HEK293 (cell line): ENCODE results near the gene TAF12.

ENCODE experiments used
- GFI1B ChIP-seq: fragments of 450-650 bp; formaldehyde crosslinking; IDR thresholded peaks from 2 replicates; pipeline ENCODE4 v1.5.1; 2016; ENCODE audit warnings: missing biosample characterization, missing genetic modification characterization
- GLI2 ChIP-seq: fragments of 450-650 bp; formaldehyde crosslinking; IDR thresholded peaks from 2 replicates; pipeline ENCODE4; 2017; ENCODE audit warnings: missing biosample characterization, missing genetic modification characterization, low read depth, borderline replicate concordance
- GLIS1 ChIP-seq: fragments of 450-650 bp; formaldehyde crosslinking; IDR thresholded peaks from 2 replicates; pipeline ENCODE4 v1.5.1; 2016; ENCODE audit warnings: missing biosample characterization, missing genetic modification characterization
- HOXC10 ChIP-seq: sonication (generic); formaldehyde crosslinking; IDR thresholded peaks from 2 replicates; pipeline ENCODE4 v1.8.1; 2023; ENCODE audit warnings: mild to moderate bottlenecking, missing genetic modification reagents
- INSM2 ChIP-seq: fragments of 450-650 bp; formaldehyde crosslinking; IDR thresholded peaks from 2 replicates; pipeline ENCODE4 v1.5.1; 2016; ENCODE audit warnings: missing biosample characterization, missing genetic modification characterization
- KLF1 ChIP-seq: fragments of 450-650 bp; formaldehyde crosslinking; IDR thresholded peaks from 2 replicates; pipeline ENCODE4 v1.5.1; 2016; ENCODE audit warnings: missing biosample characterization, missing genetic modification characterization
- KLF8 ChIP-seq: fragments of 450-650 bp; formaldehyde crosslinking; IDR thresholded peaks from 2 replicates; pipeline ENCODE4 v1.5.1; 2016; ENCODE audit warnings: missing biosample characterization, missing genetic modification characterization
- SCRT2 ChIP-seq: fragments of 450-650 bp; formaldehyde crosslinking; IDR thresholded peaks from 2 replicates; pipeline ENCODE4 v1.5.1; 2016; ENCODE audit warnings: missing biosample characterization, missing genetic modification characterization
- SETDB1 ChIP-seq: IDR thresholded peaks from one replicate; pipeline ENCODE4 v1.6.1; 2017; ENCODE audit warnings: mild to moderate bottlenecking, low read length, moderate library complexity, mixed read lengths; ENCODE audit not compliant: insufficient read length
- WT1 ChIP-seq: fragments of 450-650 bp; formaldehyde crosslinking; IDR thresholded peaks from 2 replicates; pipeline ENCODE4 v1.5.1; 2016; ENCODE audit warnings: missing biosample characterization, missing genetic modification characterization
- ZBTB11 ChIP-seq: fragments of 450-650 bp; formaldehyde crosslinking; conservative IDR thresholded peaks from 2 replicates; pipeline ENCODE4 v1.5.1; 2016; ENCODE audit warnings: low read depth, missing biosample characterization, missing genetic modification characterization
- ZBTB7A ChIP-seq: fragments of 450-650 bp; formaldehyde crosslinking; IDR thresholded peaks from 2 replicates; pipeline ENCODE4 v1.5.1; 2016; ENCODE audit warnings: low read depth, missing biosample characterization, missing genetic modification characterization
- ZBTB8A ChIP-seq: fragments of 450-650 bp; formaldehyde crosslinking; IDR thresholded peaks from 2 replicates; pipeline ENCODE4 v1.5.1; 2016; ENCODE audit warnings: missing biosample characterization, missing genetic modification characterization
- ZNF121 ChIP-seq: fragments of 450-650 bp; formaldehyde crosslinking; IDR thresholded peaks from 2 replicates; pipeline ENCODE4 v1.5.1; 2016; ENCODE audit warnings: missing biosample characterization, missing genetic modification characterization
- ZNF169 ChIP-seq: fragments of 450-650 bp; formaldehyde crosslinking; IDR thresholded peaks from 2 replicates; pipeline ENCODE4 v1.5.1; 2016; ENCODE audit warnings: missing biosample characterization, missing genetic modification characterization
- ZNF174 ChIP-seq: fragments of 450-650 bp; formaldehyde crosslinking; IDR thresholded peaks from 2 replicates; pipeline ENCODE4 v1.5.0; 2017; ENCODE audit warnings: missing biosample characterization, mild to moderate bottlenecking, missing genetic modification characterization
- ZNF214 ChIP-seq: fragments of 450-650 bp; formaldehyde crosslinking; IDR thresholded peaks from 2 replicates; pipeline ENCODE4 v1.5.1; 2017; ENCODE audit warnings: missing biosample characterization, mild to moderate bottlenecking, missing genetic modification characterization, borderline replicate concordance
- ZNF311 ChIP-seq: fragments of 450-650 bp; formaldehyde crosslinking; IDR thresholded peaks from 2 replicates; pipeline ENCODE4 v1.5.1; 2017; ENCODE audit warnings: missing biosample characterization, missing genetic modification characterization, borderline replicate concordance
- ZNF341 ChIP-seq: fragments of 450-650 bp; formaldehyde crosslinking; IDR thresholded peaks from 2 replicates; pipeline ENCODE4; 2016; ENCODE audit warnings: low read depth, missing biosample characterization, missing genetic modification characterization
- ZNF391 ChIP-seq: fragments of 450-650 bp; formaldehyde crosslinking; IDR thresholded peaks from 2 replicates; pipeline ENCODE4 v1.5.1; 2016; ENCODE audit warnings: low read depth, missing biosample characterization, missing genetic modification characterization, borderline replicate concordance
- ZNF416 ChIP-seq: fragments of 450-650 bp; formaldehyde crosslinking; IDR thresholded peaks from 2 replicates; pipeline ENCODE4 v1.5.1; 2016; ENCODE audit warnings: missing biosample characterization, missing genetic modification characterization
- ZNF449 ChIP-seq: fragments of 450-650 bp; formaldehyde crosslinking; IDR thresholded peaks from 2 replicates; pipeline ENCODE4 v1.5.1; 2017; ENCODE audit warnings: missing biosample characterization, mild to moderate bottlenecking, missing genetic modification characterization, moderate library complexity
- ZNF544 ChIP-seq: fragments of 450-650 bp; formaldehyde crosslinking; IDR thresholded peaks from 2 replicates; pipeline ENCODE4 v1.5.0; 2017; ENCODE audit warnings: missing biosample characterization, missing genetic modification characterization
- ZNF571 ChIP-seq: fragments of 450-650 bp; formaldehyde crosslinking; IDR thresholded peaks from 2 replicates; pipeline ENCODE4 v1.5.0; 2017; ENCODE audit warnings: missing biosample characterization, missing genetic modification characterization
- ZNF580 ChIP-seq: fragments of 450-650 bp; formaldehyde crosslinking; IDR thresholded peaks from 2 replicates; pipeline ENCODE4 v1.5.1; 2016; ENCODE audit warnings: missing biosample characterization, missing genetic modification characterization
- ZNF639 ChIP-seq: fragments of 450-650 bp; formaldehyde crosslinking; IDR thresholded peaks from 2 replicates; pipeline ENCODE4 v1.5.1; 2016; ENCODE audit warnings: missing biosample characterization, missing genetic modification characterization
- ZXDB ChIP-seq: fragments of 450-650 bp; formaldehyde crosslinking; IDR thresholded peaks from 2 replicates; pipeline ENCODE4 v1.5.1; 2016; ENCODE audit warnings: missing biosample characterization, missing genetic modification characterization
- TF ChIP-seq, protein P1 (sequence below): fragments of 450-650 bp; formaldehyde crosslinking; IDR thresholded peaks from 2 replicates; pipeline ENCODE4 v1.5.1; 2016; ENCODE audit warnings: missing biosample characterization, missing genetic modification characterization, borderline replicate concordance

Gene TAF12

DNA sequence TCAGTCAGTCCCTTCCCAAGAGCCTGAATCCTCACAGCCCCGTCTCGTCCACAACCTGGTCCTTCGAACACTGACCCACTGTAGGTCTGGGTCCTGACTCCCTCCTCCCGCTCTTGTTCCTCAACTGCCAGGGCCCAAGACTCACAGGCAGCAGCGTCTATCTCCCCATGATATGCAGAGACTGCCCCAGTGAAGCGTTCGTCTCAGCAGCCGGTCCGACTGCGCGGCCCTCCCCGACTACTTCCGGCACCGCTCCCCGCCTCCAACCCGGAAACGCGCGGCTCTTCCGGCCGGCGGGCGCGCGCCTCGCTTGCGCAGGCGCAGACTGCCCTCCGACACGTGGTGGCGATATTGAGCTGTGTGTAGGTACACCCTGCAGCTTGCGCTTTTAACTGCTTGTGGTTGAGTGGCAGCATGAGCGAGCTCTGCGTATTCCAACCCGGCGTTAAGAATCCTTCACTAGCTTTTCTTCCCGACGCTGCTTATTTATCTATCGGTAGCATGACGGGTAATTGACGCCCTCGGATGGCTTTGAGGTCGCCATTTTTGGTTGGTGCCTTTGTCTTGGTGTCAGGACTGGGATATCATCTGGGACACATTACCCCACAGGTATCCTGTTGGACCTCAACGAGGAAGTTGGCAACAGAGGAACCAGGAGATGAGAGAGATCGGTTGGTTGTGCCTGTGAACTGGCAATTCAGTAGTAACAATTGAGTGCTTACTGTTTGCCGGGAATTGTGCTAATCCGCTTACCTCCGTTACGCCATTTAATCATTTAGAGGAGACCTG is at the start of gene TAF12 (continued):
- TF ChIP-seq, protein P1, sequence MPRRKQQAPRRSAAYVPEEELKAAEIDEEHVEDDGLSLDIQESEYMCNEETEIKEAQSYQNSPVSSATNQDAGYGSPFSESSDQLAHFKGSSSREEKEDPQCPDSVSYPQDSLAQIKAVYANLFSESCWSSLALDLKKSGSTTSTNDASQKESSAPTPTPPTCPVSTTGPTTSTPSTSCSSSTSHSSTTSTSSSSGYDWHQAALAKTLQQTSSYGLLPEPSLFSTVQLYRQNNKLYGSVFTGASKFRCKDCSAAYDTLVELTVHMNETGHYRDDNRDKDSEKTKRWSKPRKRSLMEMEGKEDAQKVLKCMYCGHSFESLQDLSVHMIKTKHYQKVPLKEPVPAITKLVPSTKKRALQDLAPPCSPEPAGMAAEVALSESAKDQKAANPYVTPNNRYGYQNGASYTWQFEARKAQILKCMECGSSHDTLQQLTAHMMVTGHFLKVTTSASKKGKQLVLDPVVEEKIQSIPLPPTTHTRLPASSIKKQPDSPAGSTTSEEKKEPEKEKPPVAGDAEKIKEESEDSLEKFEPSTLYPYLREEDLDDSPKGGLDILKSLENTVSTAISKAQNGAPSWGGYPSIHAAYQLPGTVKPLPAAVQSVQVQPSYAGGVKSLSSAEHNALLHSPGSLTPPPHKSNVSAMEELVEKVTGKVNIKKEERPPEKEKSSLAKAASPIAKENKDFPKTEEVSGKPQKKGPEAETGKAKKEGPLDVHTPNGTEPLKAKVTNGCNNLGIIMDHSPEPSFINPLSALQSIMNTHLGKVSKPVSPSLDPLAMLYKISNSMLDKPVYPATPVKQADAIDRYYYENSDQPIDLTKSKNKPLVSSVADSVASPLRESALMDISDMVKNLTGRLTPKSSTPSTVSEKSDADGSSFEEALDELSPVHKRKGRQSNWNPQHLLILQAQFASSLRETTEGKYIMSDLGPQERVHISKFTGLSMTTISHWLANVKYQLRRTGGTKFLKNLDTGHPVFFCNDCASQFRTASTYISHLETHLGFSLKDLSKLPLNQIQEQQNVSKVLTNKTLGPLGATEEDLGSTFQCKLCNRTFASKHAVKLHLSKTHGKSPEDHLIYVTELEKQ (tag by site-specific recombination) = peak; percentile 9; the same call in 1 of the 2 replicates
- TF ChIP-seq ZNF391 (tag by site-specific recombination) (peak; percentile 69; the same call in 1 of the 2 replicates), ZBTB7A (0 out of 2 replicates have a peak, but pooled peaks have one; percentile 35), HOXC10 (no peak), ZNF580 (tag by site-specific recombination) (peak; percentile 37; the same call in 1 of the 2 replicates), ZNF449 (tag by site-specific recombination) (no peak), ZBTB8A (tag by site-specific recombination) (no peak), ZNF341 (peak; percentile 90), WT1 (peak; percentile 51), ZXDB (peak; percentile 82), ZNF174 (no peak), KLF1 (tag by site-specific recombination) (no peak), ZNF571 (tag by site-specific recombination) (no peak), GFI1B (tag by site-specific recombination) (peak; percentile 18; the same call in 1 of the 2 replicates), ZNF416 (no peak), ZNF169 (tag by site-specific recombination) (no peak), SCRT2 (tag by site-specific recombination) (peak; percentile 99), ZNF639 (peak; percentile 63; the same call in 1 of the 2 replicates), ZNF214 (tag by site-specific recombination) (no peak), KLF8 (tag by site-specific recombination) (peak; percentile 74; the same call in 1 of the 2 replicates), ZNF544 (tag by site-specific recombination) (no peak), ZNF121 (tag by site-specific recombination) (0 out of 2 replicates have a peak, but pooled peaks have one; percentile 41), ZNF311 (no peak), GLI2 (no peak), INSM2 (peak; percentile 60; the same call in 1 of the 2 replicates), SETDB1 (no peak), GLIS1 (tag by site-specific recombination) (peak; percentile 37; the same call in 1 of the 2 replicates), ZBTB11 (tag by site-specific recombination) (peak; percentile 98)
